GM12878 (cell line): ENCODE results near the gene ZNF532.

Source experiments
- CHD1 ChIP-seq: IDR thresholded peaks from 2 replicates; pipeline ENCODE4 v1.6.1; 2012; ENCODE audit warnings: low read depth, low read length, improper control_type of control experiment
- FOS ChIP-seq: IDR thresholded peaks from 3 replicates; pipeline ENCODE4 v1.6.1; 2011; ENCODE audit warnings: borderline replicate concordance; ENCODE audit not compliant: insufficient read length; ENCODE audit errors: extremely low read depth
- GABPA ChIP-seq: IDR thresholded peaks from 2 replicates; pipeline ENCODE4 v1.6.1; 2014; ENCODE audit warnings: antibody characterized with exemption, low read depth, mild to moderate bottlenecking, inconsistent platforms
- HDGF ChIP-seq: fragments of 450-650 bp; IDR thresholded peaks from 2 replicates; pipeline ENCODE4 v1.6.1; 2016; ENCODE audit warnings: antibody characterized with exemption
- NBN ChIP-seq: fragments of 450-650 bp; IDR thresholded peaks from 2 replicates; pipeline ENCODE4 v1.6.1; 2016
- POLR2AphosphoS5 ChIP-seq: IDR thresholded peaks from 2 replicates; pipeline ENCODE4 v1.6.1; 2011; ENCODE audit warnings: mild to moderate bottlenecking, low read length, inconsistent platforms
- RAD21 ChIP-seq: IDR thresholded peaks from 2 replicates; pipeline ENCODE4 v1.6.1; 2011; ENCODE audit warnings: mild to moderate bottlenecking, low read depth, low read length, moderate library complexity; ENCODE audit not compliant: insufficient read depth
- RCOR1 ChIP-seq: conservative IDR thresholded peaks from 2 replicates; pipeline ENCODE4 v1.6.1; 2012; ENCODE audit warnings: low read depth, low read length, improper control_type of control experiment
- SREBF1 ChIP-seq: IDR thresholded peaks from 2 replicates; pipeline ENCODE4 v1.6.1; 2012; ENCODE audit warnings: mild to moderate bottlenecking, low read length
- TARDBP ChIP-seq: IDR thresholded peaks from 2 replicates; pipeline ENCODE4 v1.6.1; 2016; ENCODE audit warnings: borderline replicate concordance
- ZSCAN29 ChIP-seq: fragments of 450-650 bp; IDR thresholded peaks from 2 replicates; pipeline ENCODE4 v1.6.1; 2017; ENCODE audit warnings: mild to moderate bottlenecking, moderate library complexity
- TF ChIP-seq, protein P1 (sequence below), 3 experiments: IDR thresholded peaks in 2 of 3; conservative IDR thresholded peaks in 1 of 3; 2 replicates each; pipeline ENCODE4 v1.5.1; 2011; ENCODE audit warnings: low read depth in 3 of 3, low read length in 3 of 3, mild to moderate bottlenecking in 3 of 3, control low read depth in 2 of 3, moderate library complexity in 2 of 3, inconsistent platforms in 1 of 3, mixed read lengths in 1 of 3; ENCODE audit not compliant: control insufficient read depth in 2 of 3, insufficient read depth in 1 of 3; ENCODE audit errors: extremely low read depth in 1 of 3
- TF ChIP-seq, protein P2 (sequence below): IDR thresholded peaks from 2 replicates; pipeline ENCODE4 v1.6.1; 2012; ENCODE audit warnings: low read depth, low read length, improper control_type of control experiment
- TF ChIP-seq, protein P3 (sequence below): IDR thresholded peaks from 2 replicates; pipeline ENCODE4 v1.6.1; 2012; ENCODE audit warnings: low read depth, low read length, improper control_type of control experiment

DNA sequence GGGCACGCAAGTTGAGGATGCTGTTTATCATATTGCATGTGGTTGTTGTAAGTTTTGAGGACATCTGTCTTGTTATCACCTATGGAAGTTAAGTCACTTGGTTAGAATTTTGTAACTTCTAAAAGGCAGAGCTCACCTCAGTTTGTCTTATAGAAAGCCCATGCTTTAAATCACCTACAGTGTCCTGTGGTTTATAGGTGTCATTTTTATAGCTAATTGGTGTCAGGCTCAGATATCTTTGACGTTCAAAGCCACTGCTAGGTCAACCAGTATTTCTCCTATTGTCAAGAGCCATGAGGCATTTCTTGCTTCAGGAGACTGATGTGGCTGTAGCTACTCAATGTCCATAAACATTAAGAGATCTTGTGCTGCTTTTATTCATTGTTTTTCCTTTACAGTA, 16.8 kb downstream of the ZNF532 start:
- no peak for TF ChIP-seq GABPA
- TF ChIP-seq, protein P1, sequence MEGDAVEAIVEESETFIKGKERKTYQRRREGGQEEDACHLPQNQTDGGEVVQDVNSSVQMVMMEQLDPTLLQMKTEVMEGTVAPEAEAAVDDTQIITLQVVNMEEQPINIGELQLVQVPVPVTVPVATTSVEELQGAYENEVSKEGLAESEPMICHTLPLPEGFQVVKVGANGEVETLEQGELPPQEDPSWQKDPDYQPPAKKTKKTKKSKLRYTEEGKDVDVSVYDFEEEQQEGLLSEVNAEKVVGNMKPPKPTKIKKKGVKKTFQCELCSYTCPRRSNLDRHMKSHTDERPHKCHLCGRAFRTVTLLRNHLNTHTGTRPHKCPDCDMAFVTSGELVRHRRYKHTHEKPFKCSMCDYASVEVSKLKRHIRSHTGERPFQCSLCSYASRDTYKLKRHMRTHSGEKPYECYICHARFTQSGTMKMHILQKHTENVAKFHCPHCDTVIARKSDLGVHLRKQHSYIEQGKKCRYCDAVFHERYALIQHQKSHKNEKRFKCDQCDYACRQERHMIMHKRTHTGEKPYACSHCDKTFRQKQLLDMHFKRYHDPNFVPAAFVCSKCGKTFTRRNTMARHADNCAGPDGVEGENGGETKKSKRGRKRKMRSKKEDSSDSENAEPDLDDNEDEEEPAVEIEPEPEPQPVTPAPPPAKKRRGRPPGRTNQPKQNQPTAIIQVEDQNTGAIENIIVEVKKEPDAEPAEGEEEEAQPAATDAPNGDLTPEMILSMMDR (IDR thresholded peaks at IDR 0.05 in 2 of 3, conservative IDR thresholded peaks at IDR 0.05 in 1 of 3; ENCODE audit: control insufficient read depth in 2 of 3, extremely low read depth in 1 of 3, insufficient read depth in 1 of 3, low read depth in 3 of 3, low read length in 3 of 3) = no peak
- TF ChIP-seq CHD1 = no peak
- TF ChIP-seq, protein P2, sequence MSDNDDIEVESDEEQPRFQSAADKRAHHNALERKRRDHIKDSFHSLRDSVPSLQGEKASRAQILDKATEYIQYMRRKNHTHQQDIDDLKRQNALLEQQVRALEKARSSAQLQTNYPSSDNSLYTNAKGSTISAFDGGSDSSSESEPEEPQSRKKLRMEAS = no peak
- no peak for TF ChIP-seq NBN
- TF ChIP-seq FOS = no peak
- TF ChIP-seq HDGF = no peak
- TF ChIP-seq, protein P3, sequence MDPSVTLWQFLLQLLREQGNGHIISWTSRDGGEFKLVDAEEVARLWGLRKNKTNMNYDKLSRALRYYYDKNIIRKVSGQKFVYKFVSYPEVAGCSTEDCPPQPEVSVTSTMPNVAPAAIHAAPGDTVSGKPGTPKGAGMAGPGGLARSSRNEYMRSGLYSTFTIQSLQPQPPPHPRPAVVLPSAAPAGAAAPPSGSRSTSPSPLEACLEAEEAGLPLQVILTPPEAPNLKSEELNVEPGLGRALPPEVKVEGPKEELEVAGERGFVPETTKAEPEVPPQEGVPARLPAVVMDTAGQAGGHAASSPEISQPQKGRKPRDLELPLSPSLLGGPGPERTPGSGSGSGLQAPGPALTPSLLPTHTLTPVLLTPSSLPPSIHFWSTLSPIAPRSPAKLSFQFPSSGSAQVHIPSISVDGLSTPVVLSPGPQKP = no peak
- TF ChIP-seq ZSCAN29 = no peak
- no peak for TF ChIP-seq POLR2AphosphoS5
- TF ChIP-seq RCOR1 = no peak
- TF ChIP-seq SREBF1 = no peak
- no peak for TF ChIP-seq RAD21
- TF ChIP-seq TARDBP = no peak
